Skeletal muscle cell (primary cell): Measurements from ENCODE around the gene HNRNPA0.

ENCODE experiments used
- DNase-seq: peaks from one replicate; pipeline ENCODE4 v3.0.0-alpha.2; 2010; ENCODE audit warnings: low read depth
- H3K4me3 ChIP-seq: 2 replicates; pipeline ENCODE4 v1.5.1; 2011; ENCODE audit warnings: low read depth, mild to moderate bottlenecking, control low read depth, low read length, moderate library complexity

The HNRNPA0 gene

DNA sequence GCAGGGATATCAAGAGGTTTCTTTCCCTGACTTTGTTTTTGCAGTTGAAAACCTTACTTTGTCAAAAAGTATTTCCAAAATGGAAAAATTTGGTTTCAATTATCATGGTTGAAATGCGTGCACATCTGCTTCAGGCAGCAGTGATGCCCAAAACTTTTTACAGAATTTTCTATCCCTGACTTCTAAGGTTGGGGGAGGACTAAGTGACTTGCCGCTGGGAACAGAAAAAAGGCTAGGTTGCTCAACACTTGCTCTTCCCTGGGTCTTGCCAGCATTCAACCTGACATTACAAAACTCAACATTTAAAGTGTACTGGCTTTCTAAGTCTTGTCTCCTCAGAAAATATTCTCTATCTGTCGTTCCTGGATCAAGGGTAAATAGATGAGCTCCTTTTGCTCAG lies 23.0 kb downstream of the HNRNPA0 start:
- H3K4me3 ChIP-seq: no peak overlapping the region
- no peak for DNase-seq

DNA sequence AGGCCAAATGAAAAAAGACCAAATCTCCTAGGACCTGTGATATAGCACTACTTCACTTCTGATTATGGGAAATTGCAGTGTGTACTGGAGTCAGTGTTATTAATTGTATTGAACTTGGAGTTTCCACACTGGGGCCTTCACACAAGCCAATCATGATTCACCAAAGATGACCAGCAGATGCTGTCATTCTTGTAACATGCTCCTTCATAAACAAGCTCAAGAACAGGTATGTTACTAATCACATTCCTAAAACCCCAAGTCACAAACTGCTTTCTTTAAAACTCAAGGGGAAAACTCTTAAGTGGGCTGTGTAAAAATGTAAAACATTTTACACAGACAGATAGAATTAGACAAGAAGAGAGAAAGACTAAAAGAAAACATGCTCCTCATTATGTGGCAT lies 23.8 kb downstream of the HNRNPA0 start:
- no peak for DNase-seq
- H3K4me3 ChIP-seq: no peak overlapping the region

DNA sequence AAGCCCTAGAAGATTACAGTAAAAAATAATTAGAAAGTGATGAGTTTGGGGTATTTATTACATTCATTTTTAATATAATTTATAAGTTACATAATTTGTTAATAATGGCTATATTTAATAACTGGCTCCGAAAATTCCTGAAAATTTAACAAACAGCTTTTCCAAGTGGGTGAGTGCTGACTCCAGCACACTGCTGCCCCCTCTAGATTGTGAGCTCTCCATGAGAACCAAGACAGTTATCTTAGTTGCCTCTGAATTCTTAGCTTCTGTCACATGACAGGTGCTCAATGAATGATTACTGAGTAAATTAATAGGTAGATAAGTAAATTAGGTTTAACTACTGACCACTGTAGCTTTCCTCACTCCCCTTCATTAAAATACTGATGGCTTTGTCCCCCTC lies 26.1 kb downstream of the HNRNPA0 start:
- DNase-seq: no peak
- no peak overlapping the region for H3K4me3 ChIP-seq

DNA sequence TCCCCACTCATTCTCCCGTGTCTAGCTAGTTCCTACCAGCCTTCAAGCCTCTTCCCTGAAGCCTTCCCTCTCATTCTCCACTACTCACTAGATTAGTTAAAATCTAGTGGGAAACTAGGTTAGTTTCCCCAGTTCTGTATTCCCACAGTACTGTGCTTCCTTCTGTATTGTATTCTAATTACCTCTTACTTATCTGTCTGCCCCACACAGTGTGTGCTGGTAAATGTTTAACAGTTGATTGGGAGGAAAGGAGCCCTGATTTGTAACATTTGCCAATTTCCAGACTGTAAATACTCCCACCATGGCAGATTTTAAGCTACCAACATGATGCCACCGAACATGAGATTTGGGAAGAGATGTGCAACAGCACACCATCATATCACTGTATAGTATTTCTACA lies 26.5 kb downstream of the HNRNPA0 start:
- no peak overlapping the region for H3K4me3 ChIP-seq
- no peak for DNase-seq

DNA sequence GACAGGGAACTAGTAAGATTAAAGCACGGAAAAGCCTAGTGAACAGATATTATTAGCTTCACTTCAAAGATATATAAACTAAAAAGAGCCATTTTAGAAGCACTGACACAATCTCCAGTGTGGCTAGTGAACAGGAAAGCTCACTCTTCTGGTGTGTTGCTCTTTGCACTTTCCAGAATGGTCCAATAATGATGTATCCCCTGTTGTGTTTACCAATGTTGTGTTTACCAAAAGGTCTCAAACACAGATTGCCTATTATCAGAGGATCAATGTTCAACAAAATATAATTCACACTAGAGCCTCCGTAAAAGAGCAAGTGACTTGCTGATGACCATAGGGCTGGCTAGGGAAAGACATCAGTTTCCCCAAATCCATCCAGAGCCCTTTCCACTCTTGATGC lies 29.9 kb downstream of the HNRNPA0 start:
- DNase-seq: no peak
- H3K4me3 ChIP-seq: no peak overlapping the region

DNA sequence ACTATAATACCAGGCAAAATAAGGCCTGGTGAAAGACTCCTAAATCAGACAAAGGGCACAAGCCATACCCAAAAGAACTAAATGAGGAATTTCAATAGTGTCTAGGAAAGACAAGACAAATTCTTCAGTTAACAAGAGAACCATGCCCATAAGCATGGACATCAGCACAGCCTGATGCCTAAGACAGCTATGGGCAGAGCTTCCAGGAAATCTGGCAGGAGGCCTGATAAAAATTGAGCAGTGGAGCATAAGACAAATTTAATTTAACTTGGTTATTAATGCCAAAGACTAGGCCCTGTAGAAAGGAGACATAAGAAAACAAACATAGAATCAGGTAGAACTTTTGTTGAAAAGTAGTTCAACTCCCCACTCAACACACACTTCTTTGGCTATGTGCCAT lies 35.6 kb downstream of the HNRNPA0 start:
- no peak for DNase-seq
- no peak overlapping the region for H3K4me3 ChIP-seq

DNA sequence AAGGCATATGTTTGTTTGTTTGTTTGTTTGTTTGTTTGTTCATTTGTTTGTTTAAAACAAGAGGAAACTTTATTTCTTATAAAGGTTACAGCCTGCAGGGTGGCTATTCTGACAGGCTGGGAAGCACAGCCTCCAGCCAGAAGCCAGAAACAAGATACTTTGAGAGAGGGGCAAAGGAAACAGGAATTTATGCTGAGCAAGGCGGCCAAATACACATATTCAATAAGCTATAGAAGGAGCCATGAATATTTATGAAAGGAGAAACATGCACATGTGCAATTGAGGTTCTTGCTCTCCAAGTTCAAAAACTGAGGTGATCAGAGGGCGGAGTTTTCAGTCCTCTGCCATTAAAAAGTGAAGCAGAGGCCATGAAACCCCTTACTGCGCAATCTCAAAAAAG lies 37.8 kb downstream of the HNRNPA0 start:
- no peak for DNase-seq
- H3K4me3 ChIP-seq: no peak overlapping the region

DNA sequence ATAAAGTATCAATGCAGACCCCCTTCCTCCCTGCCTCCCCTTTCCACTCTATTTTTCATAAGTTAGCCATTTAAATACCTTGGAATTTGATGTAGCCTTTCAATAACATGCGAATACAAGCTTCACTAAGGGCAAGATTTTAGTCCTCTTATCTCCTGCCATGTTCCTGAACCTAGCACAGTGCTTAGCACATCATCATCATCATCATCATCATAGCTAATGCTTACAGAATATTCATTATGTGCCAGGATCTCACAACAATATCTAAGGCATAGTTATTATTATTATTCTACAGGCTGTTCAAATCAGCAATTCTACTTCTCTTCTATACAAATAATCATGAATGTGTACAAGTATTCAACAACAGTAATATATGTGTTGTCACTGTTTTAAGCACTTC lies 38.7 kb downstream of the HNRNPA0 start:
- no peak for DNase-seq
- H3K4me3 ChIP-seq: no peak overlapping the region

DNA sequence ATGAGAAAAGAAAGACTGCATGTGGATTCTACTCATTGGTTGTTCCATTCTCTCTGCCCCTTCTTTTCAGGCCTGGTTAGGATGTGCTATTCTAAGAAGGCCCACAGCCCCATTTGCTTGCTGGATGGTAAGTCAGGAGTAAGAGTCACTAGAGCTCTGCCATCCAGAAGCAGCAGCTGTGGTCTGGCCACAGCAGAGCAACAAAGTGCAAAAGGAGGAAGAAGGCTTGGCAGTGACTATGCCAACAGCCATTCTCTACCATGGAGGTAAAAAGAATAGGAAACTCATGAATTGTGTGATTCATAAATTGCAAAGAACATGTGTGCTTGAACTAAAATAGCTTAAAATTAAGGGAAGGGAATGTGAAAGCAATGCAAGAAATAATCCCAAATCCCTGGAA lies 39.2 kb downstream of the HNRNPA0 start:
- H3K4me3 ChIP-seq: no peak overlapping the region
- no peak for DNase-seq

DNA sequence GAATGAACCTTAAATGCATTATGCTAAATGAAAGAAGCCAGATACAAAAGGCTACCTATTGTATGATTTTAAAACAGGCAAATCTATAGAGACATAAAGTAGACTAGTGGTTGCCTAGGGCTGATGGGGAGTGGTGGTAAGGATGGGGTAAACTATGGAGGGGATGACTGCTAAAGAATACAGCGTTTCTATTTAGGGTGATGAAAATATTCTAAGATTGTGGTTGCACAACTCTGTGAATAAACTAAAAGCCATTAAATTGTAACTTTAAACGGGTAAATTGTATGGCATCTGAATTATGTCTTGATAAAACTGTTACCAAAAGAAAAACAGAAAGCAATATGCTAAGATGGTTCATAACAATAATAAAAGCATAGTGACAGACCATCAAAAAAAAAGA lies 39.7 kb downstream of the HNRNPA0 start:
- H3K4me3 ChIP-seq: no peak overlapping the region
- DNase-seq: no peak

DNA sequence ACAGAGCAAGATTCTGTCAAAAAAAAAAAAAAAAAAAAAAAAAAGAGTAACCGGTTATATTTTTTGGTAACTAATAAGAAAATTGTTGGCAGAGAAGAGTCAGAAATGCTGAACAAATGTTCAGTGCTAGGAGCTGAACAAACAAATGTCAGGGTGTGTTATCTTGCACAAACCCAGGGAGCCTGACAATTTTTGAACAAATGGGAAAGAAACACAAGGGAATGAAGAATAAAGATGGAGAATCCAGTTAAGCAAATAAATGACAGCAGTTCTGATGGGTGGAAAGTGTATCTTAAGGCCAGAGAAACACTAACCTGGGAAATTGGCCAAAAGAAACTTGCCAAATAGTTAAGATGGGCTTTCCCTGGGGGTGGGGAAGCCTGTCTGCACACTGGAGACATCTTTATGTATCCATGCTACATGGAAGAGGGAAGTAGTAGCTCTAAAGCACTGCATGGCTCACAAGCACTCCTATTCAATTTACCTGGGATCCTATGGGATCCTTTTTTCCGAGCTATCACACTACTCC lies 42.0 kb downstream of the HNRNPA0 start:
- DNase-seq: no peak
- no peak overlapping the region for H3K4me3 ChIP-seq

DNA sequence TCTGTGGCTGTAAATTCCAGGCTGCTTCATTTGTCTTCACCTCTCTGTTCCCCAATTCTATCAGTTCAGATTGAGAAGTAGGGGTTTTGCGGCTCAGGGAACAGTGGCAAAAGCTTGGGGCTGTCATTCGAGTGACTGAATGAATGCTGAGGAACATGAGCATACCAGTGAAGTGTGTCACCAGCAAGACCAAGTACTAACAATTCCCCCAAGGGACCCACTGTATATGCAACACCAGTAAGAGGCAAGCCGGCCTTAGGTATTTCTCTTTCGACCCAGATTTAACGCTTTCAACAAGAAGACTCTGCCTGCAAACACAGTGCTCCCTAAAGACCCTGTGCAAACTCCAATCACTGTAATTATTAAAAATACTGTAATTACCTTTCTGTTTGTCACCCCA lies 44.1 kb downstream of the HNRNPA0 start:
- DNase-seq: peak; percentile 23
- H3K4me3 ChIP-seq: no peak overlapping the region

DNA sequence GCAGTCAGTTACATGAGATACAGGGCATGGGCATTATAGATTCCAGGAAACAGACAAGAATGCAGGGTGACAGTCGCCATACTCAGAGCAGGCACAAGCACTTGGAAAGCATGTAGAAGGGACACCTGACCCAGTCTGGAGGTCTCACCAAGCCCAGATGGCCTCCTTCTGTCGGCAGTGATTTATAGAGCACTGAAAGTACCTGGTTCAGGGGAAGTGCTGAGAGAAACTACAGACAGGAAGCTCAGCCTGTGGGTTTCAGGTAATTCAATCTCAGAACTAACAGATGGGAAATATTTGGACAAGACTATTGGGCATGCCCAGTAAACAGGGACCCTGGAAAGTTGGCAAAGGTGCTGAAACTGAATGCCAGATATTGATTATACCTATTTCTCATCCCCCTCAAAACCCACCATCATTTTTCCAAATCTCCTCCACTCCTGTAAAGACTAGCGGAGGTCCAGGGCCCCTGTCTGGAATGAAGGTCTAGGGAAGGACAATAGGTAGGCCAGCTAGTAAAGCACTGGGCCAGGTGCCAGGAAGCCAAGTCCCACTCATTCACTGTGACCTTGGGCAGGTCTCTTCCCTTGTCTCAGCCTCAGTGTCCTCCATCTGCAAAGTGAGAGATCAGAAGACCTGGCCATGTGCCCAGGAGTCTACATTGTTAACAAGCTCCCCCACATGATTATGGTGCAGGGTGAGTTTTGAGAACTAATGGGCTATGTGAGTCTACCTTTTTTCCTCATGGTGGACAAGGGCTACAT lies 45.2 kb downstream of the HNRNPA0 start:
- no peak for DNase-seq
- H3K4me3 ChIP-seq: no peak overlapping the region

DNA sequence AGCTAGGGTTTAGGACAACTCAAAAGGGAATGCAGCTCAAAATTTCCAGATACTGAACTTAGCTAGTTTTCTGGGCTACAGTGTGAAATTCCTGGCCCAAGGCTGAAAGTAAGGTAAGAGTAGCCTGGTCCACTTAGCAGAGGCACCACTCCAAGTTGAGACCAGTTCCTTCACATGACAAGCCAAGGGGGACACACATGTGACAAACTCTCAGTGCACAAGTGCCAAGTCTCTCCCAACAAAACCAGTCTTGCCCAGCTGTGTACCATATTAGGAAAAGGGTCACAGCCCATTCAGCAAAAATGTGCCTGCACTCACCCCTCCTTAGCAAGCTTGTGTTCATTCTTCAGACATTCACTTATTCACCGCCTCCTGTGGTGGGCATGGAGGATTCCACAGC lies 46.1 kb downstream of the HNRNPA0 start:
- DNase-seq: no peak

DNA sequence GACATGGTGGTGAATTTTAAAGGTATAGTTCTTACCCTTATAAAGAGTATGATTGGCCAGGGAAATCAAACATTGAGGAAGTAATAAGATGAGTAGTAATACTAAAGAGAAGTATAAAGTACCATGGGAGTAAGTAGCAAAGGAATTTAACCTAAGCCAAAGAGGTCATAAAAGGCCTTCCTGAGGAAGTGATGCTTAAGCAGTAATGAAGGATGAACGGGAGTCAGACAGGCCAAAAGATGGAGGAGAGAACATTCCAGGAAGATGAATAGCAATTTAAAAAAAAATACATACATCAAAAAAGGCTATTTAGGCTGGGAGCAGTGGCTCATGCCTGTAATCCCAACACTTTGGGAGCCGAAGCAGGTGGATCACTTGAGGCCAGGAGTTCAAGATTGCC lies 47.3 kb downstream of the HNRNPA0 start:
- no peak for DNase-seq
- no peak overlapping the region for H3K4me3 ChIP-seq

More for the DNA sequence above, 46.1 kb downstream of the HNRNPA0 start:
- H3K4me3 ChIP-seq: no peak overlapping the region

DNA sequence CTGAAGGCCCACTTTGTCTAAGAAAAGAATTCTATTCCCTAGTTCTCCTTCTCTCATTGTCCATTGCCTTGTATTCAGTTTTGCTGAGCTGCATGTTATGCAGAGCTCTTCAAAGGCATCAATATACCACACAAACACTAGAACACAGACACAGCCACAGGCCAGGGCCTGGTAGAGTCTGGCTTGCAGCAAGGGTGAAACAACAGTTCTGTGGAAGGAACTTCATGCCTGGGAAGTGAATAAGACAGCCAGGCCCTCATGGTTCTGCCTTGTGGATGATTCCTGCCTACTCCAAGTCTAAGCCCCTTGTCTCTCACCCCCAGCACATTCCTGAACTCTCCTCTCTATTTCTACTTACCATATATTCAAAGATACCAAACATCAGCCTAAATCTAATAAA lies 49.1 kb downstream of the HNRNPA0 start:
- H3K4me3 ChIP-seq: no peak overlapping the region
- no peak for DNase-seq

DNA sequence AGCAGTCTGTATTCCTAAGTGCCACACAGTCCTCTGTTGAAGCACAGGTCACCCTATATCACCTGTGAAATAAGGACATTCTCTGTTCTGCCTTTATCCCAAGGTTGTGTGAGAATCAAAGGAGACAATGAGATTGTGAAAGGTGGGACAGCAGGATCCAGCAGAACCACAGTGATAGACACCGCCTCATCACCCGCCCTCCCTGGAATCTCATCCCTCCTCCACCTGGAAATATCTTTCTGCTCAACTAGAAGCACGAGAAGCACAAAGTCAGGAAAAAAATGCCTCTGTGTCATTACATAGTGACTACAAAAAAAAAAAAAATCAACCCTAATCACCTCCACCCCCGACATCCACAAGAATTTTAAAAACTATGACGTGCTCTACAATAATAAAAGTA lies 50.6 kb downstream of the HNRNPA0 start:
- no peak overlapping the region for H3K4me3 ChIP-seq
- no peak for DNase-seq

DNA sequence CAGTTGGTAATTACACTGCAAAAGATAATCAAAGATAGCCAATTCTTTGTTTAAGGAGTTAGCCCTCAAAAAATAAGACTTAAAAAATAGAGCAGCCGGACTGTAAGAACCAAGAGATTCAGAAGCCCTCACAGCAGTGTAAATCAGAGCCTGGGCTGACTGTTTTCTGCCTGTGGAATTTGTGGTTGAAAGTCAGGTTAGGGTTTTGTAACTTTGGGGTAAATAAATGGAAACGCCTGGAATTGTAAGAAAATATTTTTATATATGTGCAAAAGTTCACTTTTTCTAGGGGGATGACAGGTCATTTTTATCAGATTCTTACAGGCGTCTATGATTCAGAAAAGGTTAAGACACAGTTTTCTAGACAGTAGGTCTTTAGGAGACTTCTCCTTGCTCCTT lies 53.9 kb downstream of the HNRNPA0 start:
- no peak for DNase-seq
- H3K4me3 ChIP-seq: no peak overlapping the region

DNA sequence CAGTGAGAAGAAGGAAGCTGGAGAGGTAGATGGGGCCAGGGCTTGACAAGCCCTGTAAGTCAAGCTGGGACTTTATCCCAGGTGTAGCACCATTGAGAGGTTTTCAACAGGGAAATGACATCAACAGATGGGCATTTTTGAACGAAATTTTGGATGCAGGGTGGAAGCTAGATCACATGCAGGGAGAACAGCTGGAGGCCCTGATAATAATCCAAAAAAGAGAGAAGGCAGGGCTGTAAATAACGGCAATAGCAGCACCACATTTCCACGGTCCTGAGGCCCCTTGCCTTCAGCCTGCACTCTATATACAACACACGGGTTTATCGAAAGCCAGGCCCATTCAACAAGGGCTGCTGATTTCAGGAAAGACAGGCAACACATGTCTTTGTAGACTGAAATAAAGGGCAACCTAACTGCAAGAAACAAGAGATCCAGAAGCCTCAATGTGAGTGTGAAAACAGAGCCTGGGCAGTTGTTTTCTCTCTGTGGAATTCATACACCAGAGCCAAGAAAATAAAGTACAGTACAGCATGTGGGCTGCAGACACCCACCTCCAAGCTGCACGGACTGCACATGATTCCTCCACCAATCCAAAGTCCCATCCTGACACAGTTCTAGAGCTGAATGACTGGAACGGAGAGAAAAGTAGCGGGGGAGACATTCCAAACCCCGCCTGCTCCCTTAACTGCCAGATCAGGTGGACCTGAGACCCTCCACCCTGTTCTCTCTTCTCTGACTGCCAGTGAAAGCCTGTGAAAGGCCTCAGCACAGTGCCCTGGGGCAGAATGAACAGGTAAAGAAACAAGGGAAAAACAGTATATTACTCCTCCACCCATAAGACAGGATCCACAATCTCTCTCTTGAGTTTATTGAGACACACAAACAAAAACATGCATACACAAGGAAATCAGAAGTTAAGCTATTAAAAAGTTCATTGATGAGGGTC lies 54.6 kb downstream of the HNRNPA0 start:
- no peak for DNase-seq

DNA sequence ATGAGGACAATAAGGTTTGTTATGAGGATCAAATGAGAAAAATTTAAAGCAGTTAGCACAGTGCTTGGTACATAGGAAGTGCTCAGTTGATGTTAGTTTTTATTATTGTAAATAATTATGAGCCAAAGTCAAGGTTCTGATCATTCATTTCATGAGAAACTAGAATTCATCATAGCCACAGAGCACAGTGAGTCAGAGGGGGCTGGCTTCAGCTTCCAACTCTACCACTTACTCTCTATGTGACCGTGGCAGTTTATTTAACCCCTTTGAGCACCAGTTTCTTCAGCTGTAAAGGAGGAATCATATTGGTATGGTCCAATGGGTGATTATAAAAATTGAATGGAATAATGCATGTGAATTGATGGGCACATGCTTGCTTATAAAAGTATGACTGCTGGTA lies 57.7 kb downstream of the HNRNPA0 start:
- no peak overlapping the region for H3K4me3 ChIP-seq
- DNase-seq: no peak

More for the DNA sequence above, 54.6 kb downstream of the HNRNPA0 start:
- H3K4me3 ChIP-seq: no peak overlapping the region
